Left ventricle myocardium inferior (tissue), 1 donor: ENCODE results near the gene HPX. TPM values are rescaled to one million over a fixed set of nuclear protein-coding genes. Genes with fewer than 3 reads are reported as not detected.

ENCODE experiments used
- DNase-seq: peaks from one replicate; pipeline ENCODE4 v3.0.0-alpha.2; 2020
- H3K27ac ChIP-seq: fragments of 200-600 bp; replicated peaks from 2 replicates; pipeline ENCODE4 v1.8.0; 2021
- H3K27me3 ChIP-seq: fragments of 200-600 bp; 2 replicates; pipeline ENCODE4 v1.8.0; 2021; ENCODE audit warnings: low read depth
- H3K36me3 ChIP-seq: fragments of 200-600 bp; 2 replicates; pipeline ENCODE4 v1.8.0; 2021
- H3K4me1 ChIP-seq: fragments of 200-600 bp; 2 replicates; pipeline ENCODE4 v1.8.0; 2021
- H3K4me3 ChIP-seq: fragments of 200-600 bp; 2 replicates; pipeline ENCODE4 v1.8.0; 2021; ENCODE audit warnings: mild to moderate bottlenecking, moderate library complexity
- H3K9me3 ChIP-seq: fragments of 200-600 bp; replicated peaks from 2 replicates; pipeline ENCODE4 v1.8.0; 2021
- intact Hi-C: fragments of 100-400 bp; cut with micrococcal nuclease; formaldehyde crosslinking; loops from one replicate; pipeline ENCODE4 v1.11.0; 2022
- total RNA-seq: library from RNA; stranded (reverse); fragmentation: NEBNext Ultra II Directional; extraction: Animal tissue kit (Norgen Biotek cat#: 25700); gene quantifications from one replicate; pipeline ENCODE4 v1.2.1, GENCODE V29; 2021
- TF ChIP-seq, protein P1 (sequence below): fragments of 200-600 bp; IDR thresholded peaks from 2 replicates; pipeline ENCODE4 v1.8.0; 2021; ENCODE audit warnings: antibody characterized with exemption, mild to moderate bottlenecking, borderline replicate concordance
- donor health status: DM: no; HTN: yes; CAD: no; lungs with severe emphysema.

Gene HPX
- total RNA-seq, 1 donor from 2014 or later = 0.44 TPM

GRCh38 chr11:6406370-6406769 lies 34.4 kb downstream of the HPX start:
- Histone ChIP-seq H3K4me3 (no peak overlapping the region), H3K27ac (no peak overlapping the region), H3K4me1 (peaks cover 4% of the 10 kb centered on the region), H3K36me3 (peaks cover 56% of the 10 kb centered on the region), H3K27me3 (no peaks in the 10 kb centered on the region), H3K9me3 (no peaks in the 10 kb centered on the region)
- no peak for DNase-seq
- TF ChIP-seq, protein P1, sequence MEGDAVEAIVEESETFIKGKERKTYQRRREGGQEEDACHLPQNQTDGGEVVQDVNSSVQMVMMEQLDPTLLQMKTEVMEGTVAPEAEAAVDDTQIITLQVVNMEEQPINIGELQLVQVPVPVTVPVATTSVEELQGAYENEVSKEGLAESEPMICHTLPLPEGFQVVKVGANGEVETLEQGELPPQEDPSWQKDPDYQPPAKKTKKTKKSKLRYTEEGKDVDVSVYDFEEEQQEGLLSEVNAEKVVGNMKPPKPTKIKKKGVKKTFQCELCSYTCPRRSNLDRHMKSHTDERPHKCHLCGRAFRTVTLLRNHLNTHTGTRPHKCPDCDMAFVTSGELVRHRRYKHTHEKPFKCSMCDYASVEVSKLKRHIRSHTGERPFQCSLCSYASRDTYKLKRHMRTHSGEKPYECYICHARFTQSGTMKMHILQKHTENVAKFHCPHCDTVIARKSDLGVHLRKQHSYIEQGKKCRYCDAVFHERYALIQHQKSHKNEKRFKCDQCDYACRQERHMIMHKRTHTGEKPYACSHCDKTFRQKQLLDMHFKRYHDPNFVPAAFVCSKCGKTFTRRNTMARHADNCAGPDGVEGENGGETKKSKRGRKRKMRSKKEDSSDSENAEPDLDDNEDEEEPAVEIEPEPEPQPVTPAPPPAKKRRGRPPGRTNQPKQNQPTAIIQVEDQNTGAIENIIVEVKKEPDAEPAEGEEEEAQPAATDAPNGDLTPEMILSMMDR = no peak
- intact Hi-C loops = no loop called here

DNA sequence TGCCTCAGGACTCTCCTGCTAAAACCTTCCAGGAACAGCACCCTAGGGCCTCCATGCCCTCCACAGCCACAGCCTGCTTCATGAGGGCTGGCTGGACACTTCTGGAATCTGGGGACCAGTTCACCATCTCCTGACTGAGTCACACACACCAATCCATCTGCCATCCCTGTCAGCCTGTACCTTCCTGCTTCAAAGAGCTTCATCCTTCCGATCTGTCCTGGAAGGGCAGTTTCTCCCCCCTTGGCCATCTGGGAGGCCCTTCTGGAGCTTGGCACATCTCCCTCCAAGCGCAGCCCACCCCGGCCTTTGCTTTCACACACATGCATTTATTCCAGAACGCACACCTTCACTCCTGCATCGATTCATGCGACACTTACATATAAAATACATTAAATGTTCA lies 34.9 kb downstream of the HPX start:
- TF ChIP-seq, protein P1 = no peak
- Histone ChIP-seq H3K27me3 (no peaks in the 10 kb centered on the region), H3K4me3 (no peak overlapping the region), H3K4me1 (peaks cover 7% of the 10 kb centered on the region), H3K9me3 (no peaks in the 10 kb centered on the region), H3K36me3 (peaks cover 56% of the 10 kb centered on the region), H3K27ac (no peak overlapping the region)
- intact Hi-C loops = no loop called here
- no peak for DNase-seq

DNA sequence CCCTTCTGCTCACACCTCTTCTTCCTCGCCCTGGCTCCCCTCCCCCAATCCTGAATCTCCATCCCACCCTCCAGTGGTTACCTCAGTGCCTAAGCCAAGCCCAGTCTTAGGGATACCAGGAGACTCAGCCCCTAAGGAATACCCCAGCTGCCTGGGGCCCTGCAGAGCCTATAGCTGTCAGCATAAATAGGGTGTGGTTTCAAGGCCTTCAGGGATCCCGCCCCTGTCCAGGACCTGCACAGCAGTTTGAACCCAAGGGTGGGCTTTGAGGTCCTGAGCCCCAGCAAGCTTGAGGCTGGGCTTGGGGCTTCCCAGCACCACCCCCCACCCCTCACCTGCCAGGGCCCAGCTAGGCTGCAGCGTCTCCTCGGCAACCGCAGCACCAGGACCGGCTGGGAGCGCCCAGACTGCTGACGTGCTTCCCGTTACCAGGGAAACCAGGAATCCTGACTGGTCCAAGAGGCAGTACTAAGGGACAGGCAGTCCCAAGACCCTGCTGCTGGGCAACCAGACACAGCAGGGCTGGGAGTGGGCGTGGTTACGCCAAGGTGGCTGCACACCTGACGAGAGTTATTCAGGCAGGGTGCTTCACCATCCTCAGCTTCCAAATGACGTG lies 35.6 kb downstream of the HPX start:
- intact Hi-C loops = no loop called here
- Histone ChIP-seq H3K9me3 (no peaks in the 10 kb centered on the region), H3K27ac (no peak overlapping the region), H3K27me3 (no peaks in the 10 kb centered on the region), H3K36me3 (peaks cover 56% of the 10 kb centered on the region), H3K4me3 (no peak overlapping the region), H3K4me1 (peaks cover 7% of the 10 kb centered on the region)
- no peak for DNase-seq
- TF ChIP-seq, protein P1 = no peak

GRCh38 chr11:6404342-6405051 lies 36.3 kb downstream of the HPX start:
- Histone ChIP-seq H3K36me3 (peaks cover 56% of the 10 kb centered on the region), H3K9me3 (no peaks in the 10 kb centered on the region)
- no peak for DNase-seq

GRCh38 chr11:6403539-6403938 lies 37.2 kb downstream of the HPX start:
- Histone ChIP-seq H3K36me3 (peaks cover 47% of the 10 kb centered on the region), H3K9me3 (no peaks in the 10 kb centered on the region), H3K4me3 (no peak overlapping the region), H3K27me3 (no peaks in the 10 kb centered on the region), H3K27ac (no peak overlapping the region), H3K4me1 (peaks cover 7% of the 10 kb centered on the region)
- intact Hi-C loops = no loop called here
- TF ChIP-seq, protein P1 = no peak
- no peak for DNase-seq

More at GRCh38 chr11:6404342-6405051, 36.3 kb downstream of the HPX start:
- Histone ChIP-seq H3K4me3 (no peak overlapping the region), H3K4me1 (peaks cover 7% of the 10 kb centered on the region), H3K27ac (no peak overlapping the region), H3K27me3 (no peaks in the 10 kb centered on the region)
- intact Hi-C loops = no loop called here
- TF ChIP-seq, protein P1 = no peak
